Memory B cell (primary cell): ENCODE measurements around the gene PPP2R1B.

Source experiments
- ATAC-seq: fragments of 150-1000 bp; cut with Tn5 transposase; 2 replicates; pipeline ENCODE4 v1.10.0; 2021; ENCODE audit warnings: low read depth, mild to moderate bottlenecking, moderate library complexity
- DNase-seq, 2 donors: peaks; one replicate each; pipeline ENCODE4 v3.0.0; 2022; ENCODE audit warnings: low spot score in 2 of 2
- H3K27ac Mint-ChIP-seq: one replicate; pipeline ENCODE4 v1.8.0; 2022; ENCODE audit warnings: mild to moderate bottlenecking, moderate library complexity, mixed read lengths
- H3K27me3 Mint-ChIP-seq: one replicate; pipeline ENCODE4 v1.8.0; 2022; ENCODE audit warnings: mixed read lengths
- H3K36me3 Mint-ChIP-seq: one replicate; pipeline ENCODE4 v1.8.0; 2022; ENCODE audit warnings: mild to moderate bottlenecking, mixed read lengths
- H3K4me1 Mint-ChIP-seq: one replicate; pipeline ENCODE4 v1.8.0; 2022; ENCODE audit warnings: mixed read lengths
- H3K4me3 Mint-ChIP-seq: one replicate; pipeline ENCODE4 v1.8.0; 2022; ENCODE audit warnings: mild to moderate bottlenecking, moderate library complexity, mixed read lengths
- H3K9me3 Mint-ChIP-seq: one replicate; pipeline ENCODE4 v1.8.0; 2022; ENCODE audit warnings: mixed read lengths

Gene PPP2R1B

GRCh38 chr11:111733016-111733415 is 33.2 kb downstream of the PPP2R1B start:
- ATAC-seq (no peak), DNase-seq (no peak)
- H3K36me3 Mint-ChIP-seq = peaks cover 5% of the 10 kb centered on the region
- H3K4me3 Mint-ChIP-seq = no peak overlapping the region
- H3K9me3 Mint-ChIP-seq = no peaks in the 10 kb centered on the region
- H3K27ac Mint-ChIP-seq = no peak overlapping the region
- H3K27me3 Mint-ChIP-seq = no peaks in the 10 kb centered on the region
- no peaks in the 10 kb centered on the region for H3K4me1 Mint-ChIP-seq

- H3K27me3 Mint-ChIP-seq = no peaks in the 10 kb centered on the region
- H3K4me3 Mint-ChIP-seq = no peak overlapping the region
- ATAC-seq (no peak), DNase-seq (no peak)
- no peak overlapping the region for H3K27ac Mint-ChIP-seq
- H3K4me1 Mint-ChIP-seq = no peaks in the 10 kb centered on the region
- H3K9me3 Mint-ChIP-seq = no peaks in the 10 kb centered on the region
- H3K36me3 Mint-ChIP-seq = peaks cover 4% of the 10 kb centered on the region
Measured at GRCh38 chr11:111731821-111732220, 34.4 kb downstream of the PPP2R1B start.

GRCh38 chr11:111730871-111731591 is 35.2 kb downstream of the PPP2R1B start:
- Mint-ChIP-seq H3K36me3 (peaks cover 8% of the 10 kb centered on the region), H3K4me3 (no peak overlapping the region), H3K27ac (no peak overlapping the region), H3K27me3 (no peaks in the 10 kb centered on the region), H3K4me1 (no peaks in the 10 kb centered on the region), H3K9me3 (no peaks in the 10 kb centered on the region)
- no peak for DNase-seq
- no peak for ATAC-seq

- no peak overlapping the region for H3K4me3 Mint-ChIP-seq
- peaks cover 10% of the 10 kb centered on the region for H3K36me3 Mint-ChIP-seq
- DNase-seq = no peak
- no peak for ATAC-seq
- peak overlapping the region; percentile 70 for H3K27ac Mint-ChIP-seq
- no peaks in the 10 kb centered on the region for H3K27me3 Mint-ChIP-seq
- H3K4me1 Mint-ChIP-seq = no peaks in the 10 kb centered on the region
- H3K9me3 Mint-ChIP-seq = no peaks in the 10 kb centered on the region
Measured at GRCh38 chr11:111729831-111730311, 36.3 kb downstream of the PPP2R1B start.

- ATAC-seq = no peak
- H3K36me3 Mint-ChIP-seq = peaks cover 13% of the 10 kb centered on the region
Measured at GRCh38 chr11:111729071-111729830, 36.9 kb downstream of the PPP2R1B start.

GRCh38 chr11:111727431-111727830 is 38.8 kb downstream of the PPP2R1B start:
- H3K4me3 Mint-ChIP-seq = no peak overlapping the region

More at GRCh38 chr11:111729071-111729830, 36.9 kb downstream of the PPP2R1B start:
- H3K27ac Mint-ChIP-seq = peak overlapping the region; percentile 58
- no peaks in the 10 kb centered on the region for H3K27me3 Mint-ChIP-seq
- no peak for DNase-seq
- no peak overlapping the region for H3K4me3 Mint-ChIP-seq
- H3K9me3 Mint-ChIP-seq = no peaks in the 10 kb centered on the region
- no peaks in the 10 kb centered on the region for H3K4me1 Mint-ChIP-seq

GRCh38 chr11:111726301-111726713 is 39.9 kb downstream of the PPP2R1B start:
- no peaks in the 10 kb centered on the region for H3K4me1 Mint-ChIP-seq
- H3K36me3 Mint-ChIP-seq = peaks cover 30% of the 10 kb centered on the region
- ATAC-seq = no peak
- H3K9me3 Mint-ChIP-seq = no peaks in the 10 kb centered on the region
- no peak overlapping the region for H3K27ac Mint-ChIP-seq
- H3K27me3 Mint-ChIP-seq = no peaks in the 10 kb centered on the region
- no peak for DNase-seq
- H3K4me3 Mint-ChIP-seq = no peak overlapping the region

More at GRCh38 chr11:111727431-111727830, 38.8 kb downstream of the PPP2R1B start:
- peaks cover 25% of the 10 kb centered on the region for H3K36me3 Mint-ChIP-seq
- H3K4me1 Mint-ChIP-seq = no peaks in the 10 kb centered on the region
- no peak overlapping the region for H3K27ac Mint-ChIP-seq
- no peak for DNase-seq
- H3K9me3 Mint-ChIP-seq = no peaks in the 10 kb centered on the region
- ATAC-seq = no peak
- H3K27me3 Mint-ChIP-seq = no peaks in the 10 kb centered on the region

- ATAC-seq = no peak
- peaks cover 33% of the 10 kb centered on the region for H3K36me3 Mint-ChIP-seq
Measured at GRCh38 chr11:111725621-111726020, 40.6 kb downstream of the PPP2R1B start.

GRCh38 chr11:111724615-111725129 is 41.5 kb downstream of the PPP2R1B start:
- H3K36me3 Mint-ChIP-seq = peaks cover 40% of the 10 kb centered on the region
- H3K4me3 Mint-ChIP-seq = no peak overlapping the region
- ATAC-seq (no peak), DNase-seq (no peak)
- no peaks in the 10 kb centered on the region for H3K27me3 Mint-ChIP-seq
- H3K27ac Mint-ChIP-seq = no peak overlapping the region
- H3K4me1 Mint-ChIP-seq = no peaks in the 10 kb centered on the region
- no peaks in the 10 kb centered on the region for H3K9me3 Mint-ChIP-seq

More at GRCh38 chr11:111725621-111726020, 40.6 kb downstream of the PPP2R1B start:
- Mint-ChIP-seq H3K4me1 (no peaks in the 10 kb centered on the region), H3K27me3 (no peaks in the 10 kb centered on the region), H3K9me3 (no peaks in the 10 kb centered on the region), H3K4me3 (no peak overlapping the region), H3K27ac (no peak overlapping the region)
- DNase-seq = no peak

- H3K27ac Mint-ChIP-seq = peak overlapping the region; percentile 35
- DNase-seq (no peak), ATAC-seq (no peak)
- H3K4me3 Mint-ChIP-seq = no peak overlapping the region
- H3K4me1 Mint-ChIP-seq = no peaks in the 10 kb centered on the region
- no peaks in the 10 kb centered on the region for H3K27me3 Mint-ChIP-seq
- no peaks in the 10 kb centered on the region for H3K9me3 Mint-ChIP-seq
- H3K36me3 Mint-ChIP-seq = peaks cover 40% of the 10 kb centered on the region
Measured at GRCh38 chr11:111723595-111723994, 42.6 kb downstream of the PPP2R1B start.

GRCh38 chr11:111722501-111722900 is 43.7 kb downstream of the PPP2R1B start:
- Mint-ChIP-seq H3K36me3 (peaks cover 46% of the 10 kb centered on the region), H3K4me1 (peaks cover 3% of the 10 kb centered on the region), H3K27me3 (no peaks in the 10 kb centered on the region), H3K27ac (peak overlapping the region; percentile 60), H3K4me3 (no peak overlapping the region), H3K9me3 (no peaks in the 10 kb centered on the region)
- ATAC-seq = no peak
- no peak for DNase-seq

GRCh38 chr11:111720801-111721494 is 45.2 kb downstream of the PPP2R1B start:
- H3K27me3 Mint-ChIP-seq = no peaks in the 10 kb centered on the region
- peaks cover 43% of the 10 kb centered on the region for H3K36me3 Mint-ChIP-seq
- H3K27ac Mint-ChIP-seq = no peak overlapping the region
- H3K9me3 Mint-ChIP-seq = no peaks in the 10 kb centered on the region
- DNase-seq (no peak), ATAC-seq (no peak)
- H3K4me1 Mint-ChIP-seq = peaks cover 6% of the 10 kb centered on the region
- no peak overlapping the region for H3K4me3 Mint-ChIP-seq

- DNase-seq (no peak), ATAC-seq (no peak)
- Mint-ChIP-seq H3K9me3 (peaks cover under 1% of the 10 kb centered on the region), H3K27me3 (no peaks in the 10 kb centered on the region), H3K4me3 (no peak overlapping the region), H3K27ac (no peak overlapping the region), H3K36me3 (peaks cover 47% of the 10 kb centered on the region), H3K4me1 (peaks cover 14% of the 10 kb centered on the region)
Measured at GRCh38 chr11:111719379-111719778, 46.8 kb downstream of the PPP2R1B start.

- Mint-ChIP-seq H3K27ac (no peak overlapping the region), H3K4me1 (peaks cover 19% of the 10 kb centered on the region), H3K9me3 (peaks cover 5% of the 10 kb centered on the region), H3K27me3 (no peaks in the 10 kb centered on the region), H3K4me3 (no peak overlapping the region), H3K36me3 (peaks cover 51% of the 10 kb centered on the region)
- no peak for ATAC-seq
- DNase-seq = no peak
Measured at GRCh38 chr11:111718859-111719258, 47.3 kb downstream of the PPP2R1B start.
